ENCODE measurements around the gene LRRC61. TPM values are rescaled to one million over a fixed set of nuclear protein-coding genes. Genes with fewer than 3 reads are reported as not detected.
"Not testable (repeated sequence)": the region's sequence is repeated elsewhere in the genome, so short reads cannot be mapped to it uniquely, and the experiment has no call there.

Gene LRRC61
- total RNA-seq (2022) (32.4 and 35.8 TPM in 2 replicates), Bru-seq, nascent RNA (percentile 80 among the genes with signal in this experiment), BruChase-seq, experiment 1, labeled RNA remaining after a 2-hour chase (percentile 76 among the genes with signal in this experiment), BruChase-seq, experiment 2, labeled RNA remaining after a 6-hour chase (percentile 76 among the genes with signal in this experiment)
- long read RNA-seq, transcript LRRC61-202 (3 exons, 1,877 nt), result major isoform, 72 of 98 reads
- long read RNA-seq, transcript LRRC61-203 (3 exons, 667 nt), result minor isoform, 11 of 98 reads
- long read RNA-seq, partial matches to known transcripts, result 8 of 98 reads
- long read RNA-seq, other reads (novel, unspliced or antisense), result 6 of 98 reads

- peak within 1 kb of the TSS; percentile 92 for H3K27ac Mint-ChIP-seq (ENCODE audit: unreplicated experiment)
- H3K4me1 Mint-ChIP-seq (ENCODE audit: low read depth, unreplicated experiment), result peaks cover 19% of the 10 kb centered on the region
- H3K36me3 Mint-ChIP-seq (ENCODE audit: insufficient read depth, unreplicated experiment), result peaks cover 68% of the 10 kb centered on the region
- BruUV-seq (replicated peaks), result no TSS peak
- POLR2A ChIA-PET, result interaction anchor here (0.6 to 1.0 kb wide), 2 partner anchors 55 to 1034 kb away, joined by 4 to 5 read pairs; no protein-coding TSS in a partner anchor
- CTCF ChIA-PET, result interaction anchor here (1.3 kb wide), 1 partner anchor 55 kb away, joined by 3 read pairs; no protein-coding TSS in a partner anchor
- Histone ChIP-seq H3K9me3 (no peaks in the 10 kb centered on the region), H3K4me1 (peaks cover 27% of the 10 kb centered on the region), H3K27me3 (replicated peaks; ENCODE audit: control insufficient read depth, insufficient read depth, low read length) (no peaks in the 10 kb centered on the region), H3K36me3 (ENCODE audit: control insufficient read depth, insufficient read depth, low read length) (peaks cover 9% of the 10 kb centered on the region), H3K4me3 (ENCODE audit: low read depth, low read length) (peak within 1 kb of the TSS; percentile 93)
- intact Hi-C loops (cut with micrococcal nuclease; ENCODE audit: unreplicated experiment), result loop anchor here (1.0 to 2.0 kb wide), 4 partner anchors 36 to 98 kb away; partner anchors contain the start of genes REPIN1 and ZNF775
- TF ChIP-seq CTCF (IDR thresholded peaks at IDR 0.05; ENCODE audit: insufficient read depth in 1 of 2, low read depth in 1 of 2, low read length in 1 of 2, severe bottlenecking in 1 of 2, unreplicated experiment in 1 of 2), result peak; percentile 35 to 57
- H3K9me3 Mint-ChIP-seq (ENCODE audit: unreplicated experiment), result no peaks in the 10 kb centered on the region
- no peaks in the 10 kb centered on the region for H3K27me3 Mint-ChIP-seq (ENCODE audit: insufficient read depth, unreplicated experiment)
- H3K4me3 Mint-ChIP-seq (ENCODE audit: unreplicated experiment), result peak within 1 kb of the TSS; percentile 95
- peak; percentile 81 to 87 for DNase-seq
Observed at GRCh38 chr7:150322833-150323681, at the start of gene LRRC61, which contains the start of gene ACTR3C. Gene LRRC61, plus strand, starts transcription at chr7:150323355. Its CDS starts 13,507 bp downstream, at chr7:150336862. Gene ACTR3C, minus strand, starts transcription at chr7:150323545. Its CDS starts 28,249 bp downstream, at chr7:150295296.

GRCh38 chr7:150276132-150276695, 46.9 kb upstream of the LRRC61 start:
- DNase-seq, result peak in 1 of 2 experiments; percentile 43
- H3K4me3 ChIP-seq (ENCODE audit: low read depth, low read length); H3K4me3 Mint-ChIP-seq (ENCODE audit: unreplicated experiment); H3K4me1 Mint-ChIP-seq (ENCODE audit: low read depth, unreplicated experiment); H3K36me3 Mint-ChIP-seq (ENCODE audit: insufficient read depth, unreplicated experiment); intact Hi-C loops (cut with micrococcal nuclease; ENCODE audit: unreplicated experiment); BruUV-seq (replicated peaks); POLR2A ChIA-PET; H3K27me3 Mint-ChIP-seq (ENCODE audit: insufficient read depth, unreplicated experiment); H3K9me3 ChIP-seq; H3K9me3 Mint-ChIP-seq (ENCODE audit: unreplicated experiment); H3K27ac Mint-ChIP-seq (ENCODE audit: unreplicated experiment); CTCF ChIA-PET; H3K36me3 ChIP-seq (ENCODE audit: control insufficient read depth, insufficient read depth, low read length); H3K27me3 ChIP-seq (replicated peaks; ENCODE audit: control insufficient read depth, insufficient read depth, low read length); H3K4me1 ChIP-seq: not testable (repeated sequence)
- TF ChIP-seq CTCF (IDR thresholded peaks at IDR 0.05; ENCODE audit: insufficient read depth in 1 of 2, low read depth in 1 of 2, low read length in 1 of 2, severe bottlenecking in 1 of 2, unreplicated experiment in 1 of 2), result peak; percentile 61 to 78

- H3K4me3 ChIP-seq (ENCODE audit: low read depth, low read length); H3K4me1 ChIP-seq; CTCF ChIA-PET; BruUV-seq (replicated peaks); H3K27ac Mint-ChIP-seq (ENCODE audit: unreplicated experiment); H3K4me1 Mint-ChIP-seq (ENCODE audit: low read depth, unreplicated experiment); H3K36me3 Mint-ChIP-seq (ENCODE audit: insufficient read depth, unreplicated experiment); intact Hi-C loops (cut with micrococcal nuclease; ENCODE audit: unreplicated experiment); POLR2A ChIA-PET; H3K4me3 Mint-ChIP-seq (ENCODE audit: unreplicated experiment); H3K27me3 Mint-ChIP-seq (ENCODE audit: insufficient read depth, unreplicated experiment); H3K9me3 ChIP-seq; DNase-seq; H3K9me3 Mint-ChIP-seq (ENCODE audit: unreplicated experiment); H3K27me3 ChIP-seq (replicated peaks; ENCODE audit: control insufficient read depth, insufficient read depth, low read length); H3K36me3 ChIP-seq (ENCODE audit: control insufficient read depth, insufficient read depth, low read length): not testable (repeated sequence)
Observed at GRCh38 chr7:150278383-150278782, 44.8 kb upstream of the LRRC61 start.

- H3K36me3 Mint-ChIP-seq (ENCODE audit: insufficient read depth, unreplicated experiment); CTCF ChIA-PET; H3K4me1 Mint-ChIP-seq (ENCODE audit: low read depth, unreplicated experiment); POLR2A ChIA-PET; H3K4me3 Mint-ChIP-seq (ENCODE audit: unreplicated experiment); DNase-seq; H3K4me1 ChIP-seq; H3K36me3 ChIP-seq (ENCODE audit: control insufficient read depth, insufficient read depth, low read length); H3K27ac Mint-ChIP-seq (ENCODE audit: unreplicated experiment); H3K4me3 ChIP-seq (ENCODE audit: low read depth, low read length); H3K27me3 Mint-ChIP-seq (ENCODE audit: insufficient read depth, unreplicated experiment); H3K9me3 Mint-ChIP-seq (ENCODE audit: unreplicated experiment); H3K9me3 ChIP-seq; BruUV-seq (replicated peaks); intact Hi-C loops (cut with micrococcal nuclease; ENCODE audit: unreplicated experiment); H3K27me3 ChIP-seq (replicated peaks; ENCODE audit: control insufficient read depth, insufficient read depth, low read length): not testable (repeated sequence)
Observed at GRCh38 chr7:150281681-150282403, 41.3 kb upstream of the LRRC61 start.

- H3K4me3 Mint-ChIP-seq (ENCODE audit: unreplicated experiment); H3K4me1 ChIP-seq; H3K27me3 ChIP-seq (replicated peaks; ENCODE audit: control insufficient read depth, insufficient read depth, low read length); CTCF ChIA-PET; H3K27me3 Mint-ChIP-seq (ENCODE audit: insufficient read depth, unreplicated experiment); H3K36me3 Mint-ChIP-seq (ENCODE audit: insufficient read depth, unreplicated experiment); H3K9me3 ChIP-seq; H3K9me3 Mint-ChIP-seq (ENCODE audit: unreplicated experiment); H3K4me3 ChIP-seq (ENCODE audit: low read depth, low read length); H3K27ac Mint-ChIP-seq (ENCODE audit: unreplicated experiment); H3K4me1 Mint-ChIP-seq (ENCODE audit: low read depth, unreplicated experiment); BruUV-seq (replicated peaks); H3K36me3 ChIP-seq (ENCODE audit: control insufficient read depth, insufficient read depth, low read length); DNase-seq; intact Hi-C loops (cut with micrococcal nuclease; ENCODE audit: unreplicated experiment); POLR2A ChIA-PET: not testable (repeated sequence)
Observed at GRCh38 chr7:150283111-150283510, 40.0 kb upstream of the LRRC61 start.

All from Caco-2 (cell line).